A549 treated with RU486 at 1 μM for 4 hours (cell line): ENCODE results near the gene UTP11. TPM values are rescaled to one million over a fixed set of nuclear protein-coding genes. Genes with fewer than 3 reads are reported as not detected.

ENCODE experiments used
- total RNA-seq: library from RNA; stranded (reverse); fragments of 200-300 nt; extraction: Qiagen RNA extraction; gene quantifications from 5 replicates; pipeline ENCODE4 v1.2.3, GENCODE V29; 2022; ENCODE audit warnings: low read depth

UTP11 gene
- total RNA-seq = 38.8 to 70.4 TPM (median 48.0 TPM) in 5 replicates

GRCh38 chr1:38012363-38013226 is at the start of gene UTP11:
UTP11 (plus strand) TSS chr1:38012734; CDS start chr1:38012803, 69 bp downstream.

GRCh38 chr1:38005195-38006007 is 7.1 kb upstream of the UTP11 start, which contains the start of gene FHL3:
FHL3 (minus strand) TSS chr1:38005514; CDS start chr1:37999412, 6,102 bp downstream.

GRCh38 chr1:38046333-38046883 is 33.9 kb downstream of the UTP11 start, which contains the start of gene POU3F1:
POU3F1 (minus strand) TSS chr1:38046793; CDS start chr1:38046743, 50 bp downstream.

Other genes with a start within 250 kb of the UTP11 start
- 0.44 to 1.2 TPM (median 0.97 TPM) in 5 replicates for gene EPHA10, start 247.6 kb upstream of the UTP11 start, total RNA-seq
- gene MANEAL, start 218.9 kb upstream of the UTP11 start, total RNA-seq = 20.5 to 27.2 TPM (median 25.5 TPM) in 5 replicates
- gene C1orf122, start 204.9 kb upstream of the UTP11 start, total RNA-seq = 35.3 to 61.8 TPM (median 57.2 TPM) in 5 replicates
- 11.9 to 22.3 TPM (median 20.5 TPM) in 5 replicates for gene YRDC, start 204.5 kb upstream of the UTP11 start, total RNA-seq
- gene MTF1, start 153.1 kb upstream of the UTP11 start, total RNA-seq = 3.9 to 5.1 TPM (median 4.2 TPM) in 5 replicates
- 4.3 to 5.0 TPM (median 4.6 TPM) in 5 replicates for gene INPP5B, start 65.7 kb upstream of the UTP11 start, total RNA-seq
- 52.9 to 107 TPM (median 55.3 TPM) in 5 replicates for gene SF3A3, start 22.7 kb upstream of the UTP11 start, total RNA-seq
- 7.1 to 9.2 TPM (median 8.9 TPM) in 5 replicates for gene FHL3, start 7.2 kb upstream of the UTP11 start, total RNA-seq
- 0.11 TPM in 1 of 5 replicates, not detected in the others for gene POU3F1, start 34.1 kb downstream of the UTP11 start, total RNA-seq